ENCODE data around the gene RAB36.
A peak's percentile ranks its signal among the peaks of the same experiment; 100 is the strongest.

Gene RAB36

GRCh38 chr22:23158516-23159290 lies 13.4 kb downstream of the RAB36 start:
- no peak for DNase-seq (ENCODE audit: low read depth)

DNA sequence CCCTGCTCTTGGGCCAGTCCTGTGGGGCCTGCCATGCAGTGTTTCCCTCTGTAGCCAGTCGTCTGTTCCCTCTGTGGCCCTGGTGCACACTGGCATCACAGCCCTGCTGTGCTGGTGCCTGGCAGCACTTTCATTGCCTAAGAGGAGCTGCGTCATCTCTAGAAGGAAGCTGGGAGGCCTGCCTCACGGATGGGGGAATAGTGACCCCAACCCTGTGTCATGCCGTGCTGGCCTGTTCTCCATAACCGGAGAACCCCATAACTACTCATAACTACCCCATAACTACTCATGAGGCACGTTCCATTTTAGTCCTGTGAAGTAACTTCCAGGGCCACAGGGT lies 14.0 kb downstream of the RAB36 start:
- no peak for DNase-seq (ENCODE audit: low read depth)

- DNase-seq (ENCODE audit: low read depth) = no peak
Measured at GRCh38 chr22:23161029-23161428, 15.8 kb downstream of the RAB36 start.

- no peak for DNase-seq (ENCODE audit: low read depth)
Measured at GRCh38 chr22:23161574-23161973, 16.3 kb downstream of the RAB36 start.

DNA sequence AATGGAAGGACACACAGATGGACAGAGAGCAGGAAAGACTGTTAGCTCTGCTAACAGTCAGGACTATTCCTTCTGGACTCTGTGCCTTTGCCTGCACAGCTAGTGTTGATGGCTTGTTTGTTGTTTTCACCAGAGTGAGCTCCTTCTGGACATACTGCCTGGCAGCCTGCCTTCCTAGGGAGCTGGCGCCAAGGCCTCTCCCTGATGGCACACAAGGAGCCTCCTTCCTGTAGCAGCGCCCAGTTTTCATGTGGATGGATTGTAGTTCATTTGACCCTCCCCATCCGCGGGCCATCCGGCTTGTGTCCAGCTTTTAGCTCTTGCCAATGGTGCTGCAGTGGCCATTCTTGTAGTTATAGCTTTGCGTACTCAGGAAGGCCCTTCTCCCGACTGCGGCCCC lies 18.4 kb downstream of the RAB36 start:
- DNase-seq (ENCODE audit: low read depth) = no peak

- no peak for DNase-seq (ENCODE audit: low read depth)
Measured at GRCh38 chr22:23164091-23164490, 18.8 kb downstream of the RAB36 start.

- DNase-seq (ENCODE audit: low read depth) = no peak
Measured at GRCh38 chr22:23166042-23166831, 21.0 kb downstream of the RAB36 start.

GRCh38 chr22:23166841-23167616 lies 21.8 kb downstream of the RAB36 start:
- DNase-seq (ENCODE audit: low read depth) = no peak

GRCh38 chr22:23168391-23169042 lies 23.2 kb downstream of the RAB36 start:
- no peak for DNase-seq (ENCODE audit: low read depth)

GRCh38 chr22:23169043-23169406 lies 23.7 kb downstream of the RAB36 start:
- DNase-seq (ENCODE audit: low read depth) = no peak

DNA sequence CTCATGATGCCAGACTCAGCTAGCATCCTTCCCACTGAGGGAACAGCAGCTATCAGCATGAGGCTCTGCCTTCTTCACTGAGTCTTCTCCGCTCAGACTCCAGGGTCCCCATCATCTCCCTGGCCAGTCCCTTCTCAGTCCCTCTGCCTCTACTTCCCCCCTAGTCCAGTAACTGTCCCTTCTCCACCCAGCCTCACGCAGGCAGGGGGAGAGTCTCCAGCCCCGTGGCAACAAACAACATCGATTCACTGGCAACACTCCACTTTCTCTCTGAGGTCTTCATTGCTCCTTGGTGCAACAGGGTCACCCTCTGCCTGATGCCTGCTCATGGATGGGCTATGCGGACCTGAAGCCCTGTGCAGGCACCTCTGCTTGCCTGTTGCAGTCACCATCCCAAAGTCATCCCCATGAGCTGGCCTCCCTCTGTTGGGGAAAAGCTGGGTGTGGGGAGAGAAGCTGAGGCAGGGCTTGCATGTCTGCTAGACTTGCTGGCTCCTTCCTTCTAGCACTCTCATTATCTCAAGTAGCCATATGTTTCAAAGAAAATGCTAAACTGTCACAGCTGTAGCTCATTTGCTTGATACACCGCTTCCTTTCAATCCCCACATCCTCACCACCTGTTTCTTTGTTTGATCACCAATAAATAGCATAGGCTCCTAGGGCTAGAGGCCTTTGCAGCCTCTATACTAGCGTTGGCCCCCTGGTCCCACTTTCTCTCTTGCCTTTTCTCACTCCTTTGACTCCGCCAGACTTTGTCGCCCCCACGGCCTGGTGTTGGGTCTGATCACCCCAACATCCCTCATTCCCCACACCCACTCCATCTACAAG lies 30.8 kb downstream of the RAB36 start:
- no peak for DNase-seq (ENCODE audit: low read depth)

DNA sequence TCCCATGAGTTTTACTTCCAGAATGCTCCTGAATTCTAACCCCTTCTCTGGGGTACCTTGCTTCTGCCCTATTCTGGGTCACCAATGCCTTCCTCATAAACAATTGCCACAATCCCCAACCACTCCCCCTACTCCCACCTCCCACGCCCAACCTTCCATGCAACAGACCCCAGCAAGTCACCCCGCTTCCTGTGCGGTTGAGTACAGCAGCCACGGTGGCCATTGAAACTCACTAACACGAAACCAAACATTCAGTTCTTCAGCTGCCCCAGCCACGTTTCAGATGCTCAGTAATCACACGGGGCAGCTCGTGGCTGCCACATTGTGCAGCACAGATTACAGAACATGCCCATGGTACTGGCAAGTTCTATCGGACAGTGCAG lies 31.4 kb downstream of the RAB36 start:
- DNase-seq (ENCODE audit: low read depth) = no peak

- no peak for DNase-seq (ENCODE audit: low read depth)
Measured at GRCh38 chr22:23177197-23177596, 31.9 kb downstream of the RAB36 start.

- peak; percentile 58 for DNase-seq (ENCODE audit: low read depth)
Measured at GRCh38 chr22:23178512-23179254, 33.4 kb downstream of the RAB36 start.

- DNase-seq (ENCODE audit: low read depth) = no peak
Measured at GRCh38 chr22:23179381-23180299, 34.4 kb downstream of the RAB36 start.

- peak; percentile 53 for DNase-seq (ENCODE audit: low read depth)
Measured at GRCh38 chr22:23180301-23180892, 35.1 kb downstream of the RAB36 start, which contains the start of gene BCR. Gene BCR, plus strand, starts transcription at chr22:23180509. Its CDS starts 452 bp downstream, at chr22:23180961.

- DNase-seq (ENCODE audit: low read depth) = no peak
Measured at GRCh38 chr22:23180893-23181720, 35.8 kb downstream of the RAB36 start.

DNA sequence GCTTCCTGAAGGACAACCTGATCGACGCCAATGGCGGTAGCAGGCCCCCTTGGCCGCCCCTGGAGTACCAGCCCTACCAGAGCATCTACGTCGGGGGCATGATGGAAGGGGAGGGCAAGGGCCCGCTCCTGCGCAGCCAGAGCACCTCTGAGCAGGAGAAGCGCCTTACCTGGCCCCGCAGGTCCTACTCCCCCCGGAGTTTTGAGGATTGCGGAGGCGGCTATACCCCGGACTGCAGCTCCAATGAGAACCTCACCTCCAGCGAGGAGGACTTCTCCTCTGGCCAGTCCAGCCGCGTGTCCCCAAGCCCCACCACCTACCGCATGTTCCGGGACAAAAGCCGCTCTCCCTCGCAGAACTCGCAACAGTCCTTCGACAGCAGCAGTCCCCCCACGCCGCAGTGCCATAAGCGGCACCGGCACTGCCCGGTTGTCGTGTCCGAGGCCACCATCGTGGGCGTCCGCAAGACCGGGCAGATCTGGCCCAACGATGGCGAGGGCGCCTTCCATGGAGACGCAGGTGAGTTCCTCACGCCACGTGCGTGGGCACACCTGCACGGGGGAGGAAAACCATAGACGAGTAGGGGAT lies 36.5 kb downstream of the RAB36 start:
- no peak for DNase-seq (ENCODE audit: low read depth)
